Stimulated activated CD4-positive, alpha-beta T cell treated with anti-CD3 and anti-CD28 coated beads, TNF-alpha, amount 100 ng/mL, for 4 hours (primary cell): ENCODE data around the gene GPX8.

Source experiments
- DNase-seq, 3 experiments: peaks; one replicate each; pipeline ENCODE4 v3.0.0-alpha.2; 2020; ENCODE audit warnings: low read depth in 3 of 3

The GPX8 gene, protein sequence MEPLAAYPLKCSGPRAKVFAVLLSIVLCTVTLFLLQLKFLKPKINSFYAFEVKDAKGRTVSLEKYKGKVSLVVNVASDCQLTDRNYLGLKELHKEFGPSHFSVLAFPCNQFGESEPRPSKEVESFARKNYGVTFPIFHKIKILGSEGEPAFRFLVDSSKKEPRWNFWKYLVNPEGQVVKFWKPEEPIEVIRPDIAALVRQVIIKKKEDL

DNA sequence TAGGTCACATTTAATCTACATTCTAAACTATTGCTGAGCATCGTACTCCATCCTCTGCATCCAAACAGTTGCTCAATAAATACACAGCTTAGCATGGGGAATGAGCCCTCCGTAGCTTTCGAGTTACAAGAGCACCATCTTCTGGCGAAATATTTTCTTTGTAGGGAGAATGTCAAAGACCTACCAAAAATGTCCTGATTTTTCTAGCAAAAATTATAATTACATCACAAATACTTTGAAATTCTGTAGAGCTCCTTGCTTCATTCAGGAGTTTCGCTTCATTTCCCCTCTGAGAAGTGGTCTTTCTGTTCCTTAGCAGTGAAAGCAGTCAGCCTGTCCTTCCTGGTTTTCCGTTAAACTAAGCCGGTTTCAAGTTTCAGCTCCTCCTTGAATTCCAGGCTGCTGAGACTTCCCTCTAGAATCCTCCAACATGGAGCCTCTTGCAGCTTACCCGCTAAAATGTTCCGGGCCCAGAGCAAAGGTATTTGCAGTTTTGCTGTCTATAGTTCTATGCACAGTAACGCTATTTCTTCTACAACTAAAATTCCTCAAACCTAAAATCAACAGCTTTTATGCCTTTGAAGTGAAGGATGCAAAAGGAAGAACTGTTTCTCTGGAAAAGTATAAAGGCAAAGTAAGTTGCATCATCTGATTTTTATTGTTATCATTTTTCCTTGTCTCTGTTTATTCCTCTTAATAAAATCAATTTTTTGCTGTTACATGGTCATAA, at the start of gene GPX8:
GPX8 (plus strand) TSS at position 409 of the 730 bp plus-strand sequence; CDS start at position 431, 22 bp downstream.
- no peak for DNase-seq

DNA sequence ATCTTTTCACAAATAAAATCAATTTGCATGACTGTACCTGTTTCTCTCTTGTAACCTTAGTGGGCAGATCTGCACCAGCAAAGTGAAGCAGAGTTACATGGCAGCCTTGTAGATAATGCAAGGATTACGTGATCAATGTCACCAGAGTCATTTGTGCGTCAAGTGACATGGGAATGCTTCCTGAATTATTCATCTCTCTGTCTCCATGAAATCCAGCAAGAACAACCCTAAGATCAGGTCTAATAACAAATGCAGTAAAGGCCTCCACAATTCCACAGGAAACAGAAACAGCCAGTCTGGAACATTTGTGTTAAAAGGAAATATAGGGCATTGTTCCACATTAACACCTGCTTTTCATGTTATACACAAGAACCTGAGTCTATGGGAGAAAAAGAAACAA, 49.8 kb upstream of the GPX8 start:
- DNase-seq, result no peak

DNA sequence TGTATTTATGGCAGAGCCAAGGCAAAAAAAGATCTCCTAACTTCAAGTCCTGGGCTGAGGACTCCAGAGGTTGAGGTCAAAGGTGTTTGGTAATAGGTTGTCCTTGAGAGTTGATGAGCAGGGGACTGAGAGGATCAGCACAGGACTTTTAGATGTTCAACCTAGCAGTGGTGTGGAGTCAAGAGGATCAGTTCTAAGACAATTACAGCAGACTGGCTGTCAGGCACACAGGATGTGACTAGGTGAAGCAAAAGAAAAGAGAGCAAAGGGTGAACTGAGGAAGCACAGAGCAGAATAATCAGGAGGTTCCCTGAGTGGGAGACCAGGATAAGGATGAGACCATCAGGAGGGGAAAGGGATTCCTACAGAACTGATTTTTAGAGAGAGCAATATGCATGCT, 46.6 kb upstream of the GPX8 start:
- no peak for DNase-seq

DNA sequence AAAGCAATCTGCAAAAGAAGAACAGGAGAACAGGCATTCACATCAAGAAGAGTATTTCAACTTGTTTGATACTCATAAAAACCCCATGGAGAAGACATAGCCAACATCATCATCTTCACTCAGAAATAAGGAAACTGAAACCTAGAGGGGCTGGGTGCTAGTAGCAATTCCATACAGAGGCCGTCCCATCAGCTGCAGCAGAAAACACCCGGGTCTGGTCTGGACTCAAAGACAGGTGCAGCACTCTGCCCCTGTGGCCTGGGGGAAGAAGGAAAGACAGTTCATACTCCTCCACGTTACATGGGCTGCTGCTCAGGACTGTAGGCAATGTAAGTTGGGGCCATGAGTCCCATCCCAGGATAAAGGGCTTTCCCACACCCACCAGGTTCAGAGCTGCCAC, 45.9 kb upstream of the GPX8 start:
- DNase-seq, result no peak

DNA sequence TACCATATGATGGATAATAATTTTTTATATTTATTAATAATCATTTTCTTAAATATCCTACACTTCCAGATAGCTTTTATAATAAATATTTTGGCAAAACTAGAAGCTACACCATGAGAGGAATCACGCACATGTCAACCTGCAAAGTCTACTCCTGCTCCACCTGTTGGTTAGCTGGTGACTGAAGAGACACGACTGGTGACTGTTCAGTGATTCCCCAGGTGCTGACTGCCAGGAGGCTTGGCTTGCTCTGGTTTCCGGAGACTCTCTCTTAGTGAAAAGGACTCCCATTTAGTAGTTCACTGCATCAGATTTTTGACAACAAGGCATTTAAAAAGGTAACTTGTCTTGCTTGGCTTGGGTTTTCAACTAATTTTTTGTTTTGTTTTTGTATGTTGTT, 36.6 kb upstream of the GPX8 start:
- DNase-seq, result no peak

DNA sequence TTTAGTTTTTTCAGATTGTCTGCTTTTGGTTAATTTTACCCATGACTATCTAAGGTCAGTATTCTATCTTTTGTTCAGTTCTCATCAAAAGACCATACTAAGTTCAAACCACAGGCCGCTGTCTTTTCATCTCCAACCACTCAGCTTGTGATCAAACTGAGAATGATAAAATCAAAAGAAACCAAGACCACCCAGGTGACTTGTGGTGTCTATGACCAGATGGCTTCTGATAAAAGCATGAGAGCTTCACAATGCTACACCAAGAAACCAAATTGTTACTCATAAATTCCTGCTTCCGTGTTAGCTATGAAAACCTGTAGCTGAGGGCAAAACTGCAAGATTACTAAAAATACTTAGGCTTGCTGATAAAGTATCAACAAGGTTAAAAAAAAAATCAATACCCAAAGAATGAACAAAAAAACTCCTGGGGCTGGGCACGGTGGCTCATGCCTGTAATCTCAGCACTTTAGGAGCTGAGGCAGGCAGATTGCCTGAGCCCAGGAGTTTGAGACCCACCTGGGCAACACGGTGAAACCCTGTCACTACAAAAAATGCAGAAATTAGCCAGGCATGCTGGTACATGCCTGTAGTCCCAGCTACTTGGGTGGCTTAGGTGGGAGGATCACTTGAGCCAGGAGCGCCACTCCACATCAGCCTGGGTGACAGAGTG, 25.8 kb upstream of the GPX8 start:
- no peak for DNase-seq

DNA sequence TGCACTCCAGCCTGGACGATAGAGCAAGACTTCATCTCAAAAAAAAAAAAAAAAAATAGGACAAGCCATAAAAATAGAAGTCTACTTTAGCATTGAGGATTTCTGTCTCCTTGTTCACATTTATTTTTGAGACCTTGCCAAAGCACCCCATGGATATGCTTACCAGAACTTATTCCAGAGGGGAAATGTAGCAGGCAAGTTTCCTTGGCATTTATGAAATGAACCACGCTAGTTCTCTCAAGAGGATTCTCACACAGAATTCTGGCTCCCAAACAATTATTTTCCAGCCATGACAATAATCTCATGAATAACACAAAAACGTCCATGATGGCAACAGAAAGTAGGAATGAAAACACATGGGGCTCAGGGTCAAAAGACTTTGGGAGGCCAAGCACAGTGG, 23.4 kb upstream of the GPX8 start:
- no peak for DNase-seq

DNA sequence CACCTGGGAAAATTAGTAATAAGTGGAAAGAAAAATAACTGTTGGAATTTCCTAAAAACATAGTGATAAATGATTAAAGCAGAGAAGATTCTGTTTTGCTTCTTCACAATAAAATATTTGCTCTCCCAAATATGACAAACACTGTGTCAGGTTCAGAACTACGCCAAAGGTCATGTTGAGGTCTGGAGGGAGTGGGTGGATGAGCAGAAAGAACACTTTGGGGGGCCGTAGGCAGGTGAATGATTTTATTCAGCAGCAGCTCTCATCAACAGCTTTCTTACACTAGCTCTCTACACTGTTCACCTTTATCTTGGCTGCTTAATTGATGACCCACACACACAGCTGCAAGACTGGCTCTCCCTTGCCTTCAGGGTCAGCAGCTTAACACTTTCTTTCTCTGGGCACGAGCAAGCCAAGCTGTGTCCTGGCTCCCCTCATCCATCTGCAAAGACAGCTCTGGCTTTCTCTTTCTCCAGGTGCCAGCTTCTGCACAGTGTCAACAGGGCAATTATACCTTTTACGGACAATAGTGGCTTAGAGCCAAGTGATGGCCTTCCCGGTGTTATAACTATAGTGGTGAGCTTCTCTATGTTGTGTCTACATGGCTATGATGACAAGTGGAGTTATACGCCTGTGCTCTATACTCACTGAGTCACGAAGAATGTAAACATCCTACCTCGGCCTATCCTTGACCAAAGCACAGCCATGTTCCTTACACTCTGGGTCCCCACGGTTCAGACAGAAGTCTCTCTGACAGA, 18.9 kb upstream of the GPX8 start:
- no peak for DNase-seq

DNA sequence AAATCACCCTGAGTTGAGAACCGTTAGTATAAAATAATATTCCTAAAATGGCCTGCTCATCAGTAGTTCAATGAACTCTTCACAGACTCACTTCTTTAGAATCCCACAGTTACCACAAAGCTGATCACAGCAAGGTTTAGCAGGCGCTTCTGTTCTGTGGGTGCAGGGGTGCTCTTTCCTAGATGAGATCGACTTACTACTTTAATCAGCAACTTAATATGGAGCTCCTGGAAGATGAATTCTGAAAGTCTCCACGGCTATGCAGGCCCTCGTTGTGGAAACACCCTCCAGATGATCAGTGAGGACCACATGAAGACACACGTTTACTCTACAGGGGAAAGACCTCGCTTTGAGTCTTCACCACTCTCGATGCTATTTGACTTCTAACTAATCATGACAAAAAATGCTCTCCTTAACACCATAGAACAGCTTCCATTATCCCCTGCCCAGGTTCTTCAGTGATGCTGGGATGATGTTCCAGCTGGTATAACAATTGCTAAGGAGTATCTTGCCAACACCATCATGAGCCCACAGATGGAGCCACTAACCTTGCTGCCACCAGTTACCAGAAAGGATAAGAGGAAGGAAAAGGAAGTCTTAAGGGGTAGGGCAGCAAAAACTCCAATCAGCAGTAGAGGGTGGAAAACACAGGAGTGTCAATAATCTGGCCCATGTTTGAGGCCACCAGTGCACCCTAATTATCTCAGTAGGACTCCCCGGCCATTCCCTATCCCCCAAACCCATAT, 17.9 kb upstream of the GPX8 start:
- DNase-seq, result no peak

DNA sequence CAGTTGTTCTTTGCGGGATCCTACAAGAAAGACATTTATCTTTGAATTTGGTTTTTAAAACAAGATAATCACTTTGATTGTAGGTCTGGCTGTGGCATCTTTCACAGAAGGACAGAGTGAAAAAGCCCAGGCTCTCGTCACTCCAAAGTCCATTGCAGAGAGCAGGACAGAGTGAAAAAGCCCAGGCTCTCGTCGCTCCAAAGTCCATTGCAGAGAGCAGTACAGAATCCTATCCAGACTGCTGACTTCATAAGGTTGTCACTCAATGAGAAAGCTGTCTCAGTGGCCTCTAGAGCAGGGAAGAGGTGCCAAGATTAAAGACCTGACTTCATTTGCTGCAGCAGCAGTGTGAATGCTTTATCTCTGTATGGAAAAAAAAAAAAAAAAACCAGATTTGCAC, 16.3 kb upstream of the GPX8 start:
- no peak for DNase-seq

DNA sequence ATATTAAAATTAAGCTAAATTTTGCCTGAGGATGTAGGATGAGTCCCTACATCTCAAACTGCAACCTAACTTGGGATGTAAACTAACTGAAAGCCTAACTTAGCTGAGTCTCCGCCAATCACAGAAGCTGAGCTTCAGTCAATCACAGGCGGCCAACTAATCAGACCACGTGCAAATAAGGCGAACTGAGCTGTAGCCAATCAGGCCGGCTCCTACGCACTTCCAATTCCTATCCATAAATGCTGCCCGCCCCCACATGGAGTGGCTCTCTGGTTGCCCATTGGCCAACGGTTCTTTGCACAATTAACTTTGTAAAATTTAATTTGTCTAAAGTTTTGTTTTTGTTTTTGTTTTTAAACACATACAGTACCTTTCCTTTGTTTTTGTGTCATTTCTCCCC, 13.9 kb upstream of the GPX8 start:
- DNase-seq, result no peak

DNA sequence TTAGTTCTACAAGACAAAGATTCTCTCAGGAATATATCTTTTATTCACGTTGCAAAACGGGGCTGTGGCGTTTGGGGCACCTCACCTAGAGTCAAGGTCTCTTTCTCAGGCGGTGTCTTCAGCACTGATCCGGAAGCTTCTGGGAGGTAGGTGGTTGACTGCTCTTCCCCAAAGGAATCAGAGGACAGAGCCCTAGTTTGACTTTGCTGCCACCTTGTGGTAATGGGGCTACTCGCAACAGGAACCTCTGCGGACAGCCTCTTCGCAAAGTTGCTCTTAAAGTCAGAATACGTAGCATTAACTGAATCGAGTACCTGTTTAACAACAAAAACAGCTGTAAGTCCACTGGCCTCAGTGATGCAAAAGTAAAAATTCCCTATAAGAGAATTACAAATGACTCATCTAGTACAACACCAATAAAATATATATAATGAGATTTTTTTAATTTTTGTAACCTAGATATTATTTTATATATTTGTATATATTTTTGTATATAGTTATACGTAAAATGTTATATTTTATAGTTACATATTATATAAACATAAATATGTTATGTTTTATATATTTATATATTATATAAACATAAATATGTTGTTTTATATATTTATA, 13.3 kb upstream of the GPX8 start:
- DNase-seq, result peak; percentile 46 to 73 (median 71)

DNA sequence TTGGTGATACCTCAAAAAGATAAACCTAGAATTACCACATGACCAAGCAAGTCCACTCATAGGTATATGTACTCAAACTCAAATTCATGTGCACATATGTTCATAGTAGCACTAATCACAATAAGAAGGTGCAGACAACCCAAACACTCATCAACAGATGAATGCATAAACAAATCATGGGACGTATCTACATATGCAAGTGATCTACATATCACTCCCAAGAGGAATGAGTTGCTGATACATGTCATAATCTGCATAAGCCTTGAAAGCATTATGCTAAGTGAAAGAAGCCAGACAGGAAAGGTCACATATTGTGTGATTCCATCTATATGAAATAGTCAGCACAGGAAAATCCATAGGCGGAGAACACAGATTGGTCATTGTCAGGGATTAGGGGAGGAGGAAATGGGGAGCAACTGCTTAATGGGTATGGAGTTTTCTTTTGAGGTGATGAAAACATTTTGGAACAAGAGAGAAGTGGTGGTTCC, 10.6 kb upstream of the GPX8 start:
- no peak for DNase-seq

DNA sequence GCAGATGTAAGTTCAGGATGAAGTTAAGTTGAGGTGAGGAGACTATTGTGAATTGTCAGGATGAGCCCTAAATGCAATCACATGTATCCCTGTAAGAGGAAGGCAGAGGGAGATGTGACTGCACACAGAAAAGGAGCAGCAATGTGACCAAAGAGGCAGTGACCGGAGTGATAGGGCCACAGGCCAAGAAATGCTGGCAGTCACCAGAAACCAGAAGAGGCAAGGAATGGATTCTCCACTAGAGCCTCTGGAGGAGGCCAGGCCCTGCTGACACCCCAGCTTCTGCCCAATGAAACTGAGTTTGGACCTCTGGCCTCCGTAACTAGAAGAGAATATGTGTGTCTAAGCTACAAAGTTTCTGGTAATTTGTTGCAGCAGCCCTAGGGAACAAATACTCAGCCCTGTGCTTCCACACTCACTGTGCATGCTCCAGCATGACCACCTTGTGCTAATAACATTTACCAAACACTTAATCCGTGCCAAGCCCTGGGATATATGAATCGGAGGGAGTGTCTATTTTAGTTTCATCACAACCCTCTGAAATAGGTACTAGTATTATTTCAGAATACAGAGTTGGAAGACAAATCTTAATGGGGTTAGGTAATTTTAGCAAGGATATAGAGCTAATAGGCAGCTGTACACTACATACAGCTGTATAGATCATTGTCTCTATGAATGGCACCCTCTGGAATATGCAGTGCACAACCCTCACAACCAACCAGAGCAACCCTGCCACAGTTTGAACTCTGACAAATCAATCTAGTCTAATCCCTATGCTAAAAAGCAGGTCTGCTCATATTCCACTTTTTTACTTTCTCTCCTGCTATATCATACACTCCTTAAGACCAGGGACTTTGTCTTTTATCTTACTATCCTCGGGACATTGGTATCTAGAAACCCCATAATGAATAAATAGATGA, 7.8 kb upstream of the GPX8 start:
- no peak for DNase-seq

DNA sequence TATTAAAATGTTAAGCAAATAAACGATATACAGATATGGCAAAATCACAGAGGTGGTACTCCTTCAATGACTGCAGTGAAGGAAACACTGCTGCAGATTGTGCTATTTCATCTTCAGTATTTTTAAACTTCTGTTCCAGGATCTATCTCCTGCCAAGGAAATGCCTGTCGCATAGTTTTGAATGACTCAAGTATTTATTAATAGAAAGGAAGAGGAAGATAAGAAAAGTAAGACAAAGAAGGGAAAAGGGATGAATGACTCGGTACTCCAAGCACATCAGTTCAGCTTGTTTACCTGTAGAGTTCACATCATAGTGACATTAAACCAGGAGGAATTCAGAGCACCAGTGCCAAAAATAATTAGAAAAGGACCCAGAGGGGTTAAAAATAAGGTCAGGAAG, 5.1 kb upstream of the GPX8 start:
- no peak for DNase-seq

DNA sequence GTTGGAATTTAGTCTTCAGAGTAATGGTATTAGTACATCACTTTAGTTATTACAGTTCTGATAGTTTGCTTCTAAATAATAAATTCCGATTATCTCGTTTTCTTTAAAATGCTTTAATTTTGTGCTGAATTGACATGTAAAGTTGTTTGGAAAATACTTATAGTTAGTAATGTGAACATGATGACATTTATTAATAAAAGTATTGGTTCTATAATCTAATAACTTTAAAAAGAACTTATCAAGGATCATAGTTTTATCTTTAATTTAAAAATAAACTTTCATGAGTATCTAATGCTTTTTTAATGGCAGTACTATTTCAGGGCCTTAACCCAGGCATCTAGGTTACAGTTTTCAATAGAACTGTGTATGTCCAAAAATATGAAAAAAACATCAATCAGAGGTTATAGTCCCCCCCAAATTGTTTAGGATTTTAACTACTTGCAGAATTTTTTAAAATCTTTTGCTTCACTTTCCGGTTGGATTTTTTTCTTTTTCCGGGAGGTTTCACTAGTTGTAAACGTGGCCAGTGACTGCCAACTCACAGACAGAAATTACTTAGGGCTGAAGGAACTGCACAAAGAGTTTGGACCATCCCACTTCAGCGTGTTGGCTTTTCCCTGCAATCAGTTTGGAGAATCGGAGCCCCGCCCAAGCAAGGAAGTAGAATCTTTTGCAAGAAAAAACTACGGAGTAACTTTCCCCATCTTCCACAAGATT, 680 bp downstream of the GPX8 start:
- no peak for DNase-seq

DNA sequence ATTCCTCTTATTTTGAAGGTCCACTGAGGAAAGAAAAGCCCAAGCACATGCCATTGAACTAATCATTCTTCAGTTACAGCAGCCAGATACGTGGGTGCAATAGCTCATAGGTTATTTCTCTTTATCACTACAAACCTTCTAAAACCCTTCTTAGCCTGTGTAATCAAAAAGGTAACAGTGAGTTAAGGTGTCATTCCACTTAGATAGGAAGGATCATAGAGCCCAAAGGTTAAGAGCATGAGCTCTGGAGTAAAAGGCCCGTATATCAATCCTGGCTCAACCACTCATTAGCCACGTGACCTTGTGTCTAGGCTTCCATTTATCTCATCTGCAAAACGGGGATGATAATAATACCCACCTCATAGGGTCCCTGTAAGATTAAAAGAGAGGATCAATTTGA, 2.7 kb downstream of the GPX8 start:
- no peak for DNase-seq

DNA sequence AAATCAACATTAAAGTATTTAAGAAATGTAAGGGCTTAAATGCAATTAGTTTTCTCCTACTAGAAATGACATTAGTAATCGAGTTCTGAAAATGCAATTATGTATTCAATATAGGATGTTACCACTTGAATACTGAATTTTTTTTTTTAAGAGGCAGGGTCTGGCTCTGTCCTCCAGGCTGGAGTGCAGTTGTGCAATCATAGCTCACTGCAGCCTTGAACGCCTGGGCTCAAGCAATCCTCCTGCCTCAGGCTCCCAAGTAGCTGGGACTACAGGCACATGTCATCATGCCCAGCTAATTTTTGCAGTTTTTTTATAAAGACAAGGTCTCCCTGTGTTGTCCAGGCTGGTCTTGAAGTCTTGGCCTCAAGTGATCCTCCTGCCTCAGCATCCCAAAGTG, 11.5 kb downstream of the GPX8 start:
- no peak for DNase-seq
